ENCODE data around the gene UBA52. TPM values are rescaled to one million over a fixed set of nuclear protein-coding genes. Genes with fewer than 3 reads are reported as not detected.

Gene UBA52
- total and polyA plus RNA-seq, 2 of the 13 experiments (the other 11 are each of a cell fraction or from before 2014, with no cell fraction given), result 959 to 1,782 TPM

DNA sequence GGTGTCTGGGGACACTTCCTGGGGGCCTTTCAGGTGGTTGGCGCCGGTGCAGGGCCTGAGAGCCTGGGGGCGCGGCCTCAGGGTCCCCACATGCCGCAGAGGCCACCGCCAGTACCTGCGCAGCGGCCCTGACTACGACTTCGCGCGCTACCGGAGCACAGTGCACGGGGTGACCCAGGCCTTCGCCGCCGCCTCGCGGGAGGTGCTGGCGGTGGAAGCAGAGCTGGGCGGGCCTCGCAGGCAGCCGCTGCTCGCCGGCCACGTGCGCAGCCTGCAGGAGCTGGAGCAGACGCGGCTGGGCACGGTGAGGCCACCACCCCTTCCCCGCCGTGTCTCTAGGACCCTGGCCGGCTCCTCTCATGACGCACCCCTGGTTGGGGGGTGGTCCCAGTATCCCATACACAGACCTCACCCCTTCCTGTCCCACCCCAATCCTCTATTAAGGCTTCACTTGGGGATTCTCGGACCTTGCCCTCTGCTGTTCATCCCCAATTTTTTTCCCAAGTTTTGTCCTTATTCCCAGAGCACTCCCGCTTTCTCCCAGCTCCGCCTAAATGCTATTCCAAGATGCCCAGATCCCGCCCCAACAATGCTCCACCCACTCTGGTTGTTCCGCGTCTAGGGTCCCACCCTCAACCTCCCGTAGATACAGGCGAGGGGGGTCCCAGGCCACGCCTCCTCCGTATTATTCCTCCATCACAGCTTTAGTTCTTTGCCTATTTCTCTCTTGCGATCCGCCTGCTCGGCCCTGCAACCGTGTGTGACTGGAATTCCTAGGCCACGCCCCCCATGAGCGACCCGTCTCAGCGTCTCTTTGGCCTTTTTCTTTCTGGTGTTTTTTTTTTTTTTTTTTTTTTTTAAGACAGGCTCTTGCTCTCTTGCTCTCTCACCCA, 18.0 kb downstream of the UBA52 start (continued):
- TF ChIP-seq ZFYVE20 (CRISPR knock-in tag; IDR thresholded peaks at IDR 0.05; ENCODE audit: borderline replicate concordance, low read depth), result peak; percentile 94
- no peak for TF ChIP-seq RCOR2 (CRISPR knock-in tag; IDR thresholded peaks at IDR 0.05)
- TF ChIP-seq ZNF724P (CRISPR knock-in tag; IDR thresholded peaks at IDR 0.05; ENCODE audit: borderline replicate concordance), result peak; percentile 96
- TF ChIP-seq, protein P1, sequence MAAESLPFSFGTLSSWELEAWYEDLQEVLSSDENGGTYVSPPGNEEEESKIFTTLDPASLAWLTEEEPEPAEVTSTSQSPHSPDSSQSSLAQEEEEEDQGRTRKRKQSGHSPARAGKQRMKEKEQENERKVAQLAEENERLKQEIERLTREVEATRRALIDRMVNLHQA (CRISPR knock-in tag; IDR thresholded peaks at IDR 0.05), result no peak
- no peak; the same call in 1 of the 2 replicates for TF ChIP-seq SP140L (CRISPR knock-in tag; IDR thresholded peaks at IDR 0.05; ENCODE audit: borderline replicate concordance)
- TF ChIP-seq, protein P2, sequence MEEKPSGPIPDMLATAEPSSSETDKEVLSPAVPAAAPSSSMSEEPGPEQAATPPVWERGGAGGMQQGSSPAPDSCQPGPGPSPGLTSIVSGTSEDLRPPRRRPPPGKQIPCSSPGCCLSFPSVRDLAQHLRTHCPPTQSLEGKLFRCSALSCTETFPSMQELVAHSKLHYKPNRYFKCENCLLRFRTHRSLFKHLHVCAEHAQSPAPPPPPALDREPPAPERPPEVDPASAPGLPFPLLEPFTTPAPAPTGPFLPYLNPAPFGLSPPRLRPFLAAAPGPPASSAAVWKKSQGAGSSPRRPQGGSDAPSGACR (CRISPR knock-in tag; IDR thresholded peaks at IDR 0.05), result no peak
- TF ChIP-seq KAT2B (IDR thresholded peaks at IDR 0.05; ENCODE audit: borderline replicate concordance, low read depth, low read length), result no peak
- peak; percentile 99 for TF ChIP-seq ZNF709 (CRISPR knock-in tag; IDR thresholded peaks at IDR 0.05)
- TF ChIP-seq HCFC1 (IDR thresholded peaks at IDR 0.05; ENCODE audit: low read depth, low read length), result no peak
- TF ChIP-seq PATZ1 (CRISPR knock-in tag; IDR thresholded peaks at IDR 0.05), result no peak
- TF ChIP-seq YY1 (IDR thresholded peaks at IDR 0.05; ENCODE audit: insufficient read depth, insufficient replicate concordance, low read depth, low read length), result no peak
- TF ChIP-seq ZNF576 (CRISPR knock-in tag; IDR thresholded peaks at IDR 0.05), result peak; percentile 79; the same call in 1 of the 2 replicates
- no peak for TF ChIP-seq RBM22 (optimal IDR thresholded peaks at IDR 0.05; ENCODE audit: low read length)
- TF ChIP-seq HNF1B (CRISPR knock-in tag; IDR thresholded peaks at IDR 0.05), result no peak
- 0 out of 2 replicates have a peak, but pooled peaks have one; percentile 75 for TF ChIP-seq SMAD9 (CRISPR knock-in tag; IDR thresholded peaks at IDR 0.05)
- TF ChIP-seq RFX5 (IDR thresholded peaks at IDR 0.05; ENCODE audit: low read depth, low read length), result no peak
- peak; percentile 63; the same call in 1 of the 2 replicates for TF ChIP-seq ZNF260 (CRISPR knock-in tag; IDR thresholded peaks at IDR 0.05; ENCODE audit: borderline replicate concordance, low read depth)
- TF ChIP-seq NRL (CRISPR knock-in tag; IDR thresholded peaks at IDR 0.05; ENCODE audit: borderline replicate concordance), result peak; percentile 90; the same call in 1 of the 2 replicates
- peak; percentile 59; the same call in 1 of the 2 replicates for TF ChIP-seq ZNF350 (CRISPR knock-in tag; IDR thresholded peaks at IDR 0.05; ENCODE audit: borderline replicate concordance, low read depth)
- TF ChIP-seq NR2F6 (IDR thresholded peaks at IDR 0.05), result no peak
- TF ChIP-seq NR2F6 (CRISPR knock-in tag; IDR thresholded peaks at IDR 0.05), result no peak
- TF ChIP-seq HDAC2 (CRISPR knock-in tag; IDR thresholded peaks at IDR 0.05), result no peak
- no peak for TF ChIP-seq ZNF720 (CRISPR knock-in tag; IDR thresholded peaks at IDR 0.05)
- TF ChIP-seq EZH2 (conservative IDR thresholded peaks at IDR 0.05; ENCODE audit: low read depth, low read length), result no peak
- TF ChIP-seq ARNT2 (CRISPR knock-in tag; IDR thresholded peaks at IDR 0.05; ENCODE audit: low read depth), result peak; percentile 98
- TF ChIP-seq HDAC6 (IDR thresholded peaks at IDR 0.05; ENCODE audit: low read depth, low read length), result no peak
